Measurements from ENCODE around the gene GDPD3.

GDPD3 gene

DNA sequence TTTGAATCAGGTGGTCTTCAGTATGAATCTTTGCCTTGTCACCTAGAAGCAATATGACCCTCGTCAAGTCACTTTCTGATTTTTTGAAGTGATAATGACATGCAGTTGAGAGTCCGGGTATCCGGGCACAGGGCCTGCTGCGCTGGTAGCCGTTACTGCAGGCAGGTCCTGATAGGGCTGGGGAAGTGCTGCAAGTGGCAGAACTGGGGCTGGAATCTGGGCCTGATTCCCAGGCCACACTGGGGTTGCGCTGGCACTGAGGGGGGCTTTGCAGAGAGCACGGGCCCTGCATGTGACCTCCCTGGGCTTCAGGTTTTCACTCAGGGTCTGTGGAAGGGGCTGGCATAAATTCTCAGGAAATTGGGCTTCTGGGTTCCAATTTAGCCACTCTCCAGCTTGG, 34.6 kb downstream of the GDPD3 start:
- no peak for DNase-seq (ENCODE audit: low spot score)

DNA sequence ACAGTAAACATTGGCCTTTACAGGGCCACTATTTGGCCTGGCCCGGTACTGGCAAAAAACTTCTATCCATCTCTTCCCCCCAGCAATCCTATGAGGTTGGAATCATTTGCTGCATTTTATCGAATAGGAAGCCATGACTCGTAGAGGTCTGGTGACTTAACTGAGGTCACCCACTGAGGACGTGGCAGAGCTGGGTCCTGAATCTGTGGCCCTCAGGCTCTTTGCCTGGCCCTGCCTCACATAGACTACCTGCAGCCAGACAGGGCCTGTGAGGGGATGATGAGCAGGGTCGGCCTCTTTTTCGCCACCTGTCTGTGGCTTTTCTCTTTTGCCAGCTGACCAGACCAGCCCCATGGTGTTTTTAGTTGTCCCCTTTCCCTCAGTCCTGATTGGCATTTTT, 35.7 kb downstream of the GDPD3 start:
- peak; percentile 62 for DNase-seq (ENCODE audit: low spot score)

DNA sequence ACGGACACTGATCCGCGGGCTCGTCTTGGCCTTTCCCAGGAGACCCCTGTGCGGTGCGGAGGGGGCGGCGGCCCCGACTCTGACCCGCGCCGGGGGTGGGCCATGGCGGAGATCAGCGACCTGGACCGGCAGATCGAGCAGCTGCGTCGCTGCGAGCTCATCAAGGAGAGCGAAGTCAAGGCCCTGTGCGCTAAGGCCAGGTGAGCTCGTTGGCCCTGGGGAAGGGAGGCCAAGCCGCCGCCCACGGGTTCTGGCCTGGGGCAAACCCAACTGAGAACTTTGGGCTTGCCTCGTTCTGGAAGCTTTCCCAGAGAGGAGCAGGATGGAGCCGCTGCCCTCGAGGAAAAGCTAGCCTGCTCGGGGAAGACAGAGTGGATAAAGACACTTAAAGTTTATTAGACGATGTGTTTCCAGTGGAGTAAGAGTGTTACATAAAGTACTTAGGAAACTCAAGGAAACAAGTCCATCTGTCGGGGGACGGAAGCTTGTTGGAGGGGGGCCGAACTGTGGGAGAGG, 37.0 kb downstream of the GDPD3 start:
- no peak for DNase-seq (ENCODE audit: low spot score)

DNA sequence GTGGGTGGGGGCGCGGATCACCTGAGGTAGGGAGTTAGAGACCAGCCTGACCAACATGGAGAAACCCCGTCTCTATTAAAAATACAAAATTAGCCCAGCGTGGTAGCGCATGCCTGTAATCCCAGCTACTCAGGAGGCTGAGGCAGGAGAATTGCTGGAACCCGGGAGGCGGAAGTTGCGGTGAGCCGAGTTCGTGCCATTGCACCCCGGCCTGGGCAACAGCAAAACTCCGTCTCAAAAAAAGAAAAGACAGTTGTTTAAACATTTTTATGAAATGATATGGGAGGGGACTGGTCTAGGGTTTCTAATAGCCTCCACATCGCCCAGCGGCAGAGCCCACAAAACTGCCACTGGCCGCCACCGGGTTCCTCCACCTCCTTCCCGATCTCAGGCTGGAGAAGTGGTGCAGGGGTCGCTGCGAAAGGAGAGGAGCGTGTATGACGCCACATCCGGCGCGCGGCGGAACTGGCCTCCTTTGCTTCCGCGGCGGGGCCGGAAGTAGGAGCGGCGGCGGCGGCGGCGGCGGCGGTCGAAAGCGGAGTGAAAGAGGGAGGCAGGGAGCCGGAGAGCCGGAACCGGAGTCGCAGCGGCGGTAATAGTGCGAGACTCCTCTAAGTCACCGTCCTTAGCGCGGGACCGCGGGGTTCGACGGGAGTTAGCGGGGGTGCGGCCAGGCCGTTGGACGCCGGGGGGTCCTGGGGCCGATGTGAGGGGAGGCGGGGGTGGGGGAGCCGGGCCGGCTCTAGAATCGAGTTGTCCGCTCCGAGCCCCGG, 37.6 kb downstream of the GDPD3 start, which contains the start of gene PPP4C:
PPP4C (plus strand) TSS at position 492 of the 773 bp plus-strand sequence. CDS start 384 bp downstream, outside the sequence.
- DNase-seq (ENCODE audit: low spot score), result peak; percentile 92

DNA sequence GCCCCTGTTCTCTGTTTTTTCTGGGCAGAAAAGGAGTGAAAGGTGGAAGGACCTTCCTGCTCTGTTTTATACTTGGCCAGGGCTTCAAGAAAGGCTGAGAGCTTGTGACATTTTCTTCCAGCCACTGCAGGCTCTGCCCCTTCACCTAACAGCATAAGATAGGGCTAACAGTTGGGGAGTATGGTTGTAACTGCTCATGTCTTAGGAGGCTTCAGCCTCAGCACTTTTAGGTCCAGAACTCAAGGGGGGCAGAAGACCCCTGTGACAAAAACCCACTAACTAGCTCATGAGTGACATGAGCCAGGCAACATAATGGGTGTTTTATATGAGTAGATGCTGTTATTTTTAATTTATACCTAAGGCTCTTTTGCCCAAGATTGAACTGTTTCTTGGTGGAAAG, 42.8 kb downstream of the GDPD3 start:
- DNase-seq (ENCODE audit: low spot score), result no peak

DNA sequence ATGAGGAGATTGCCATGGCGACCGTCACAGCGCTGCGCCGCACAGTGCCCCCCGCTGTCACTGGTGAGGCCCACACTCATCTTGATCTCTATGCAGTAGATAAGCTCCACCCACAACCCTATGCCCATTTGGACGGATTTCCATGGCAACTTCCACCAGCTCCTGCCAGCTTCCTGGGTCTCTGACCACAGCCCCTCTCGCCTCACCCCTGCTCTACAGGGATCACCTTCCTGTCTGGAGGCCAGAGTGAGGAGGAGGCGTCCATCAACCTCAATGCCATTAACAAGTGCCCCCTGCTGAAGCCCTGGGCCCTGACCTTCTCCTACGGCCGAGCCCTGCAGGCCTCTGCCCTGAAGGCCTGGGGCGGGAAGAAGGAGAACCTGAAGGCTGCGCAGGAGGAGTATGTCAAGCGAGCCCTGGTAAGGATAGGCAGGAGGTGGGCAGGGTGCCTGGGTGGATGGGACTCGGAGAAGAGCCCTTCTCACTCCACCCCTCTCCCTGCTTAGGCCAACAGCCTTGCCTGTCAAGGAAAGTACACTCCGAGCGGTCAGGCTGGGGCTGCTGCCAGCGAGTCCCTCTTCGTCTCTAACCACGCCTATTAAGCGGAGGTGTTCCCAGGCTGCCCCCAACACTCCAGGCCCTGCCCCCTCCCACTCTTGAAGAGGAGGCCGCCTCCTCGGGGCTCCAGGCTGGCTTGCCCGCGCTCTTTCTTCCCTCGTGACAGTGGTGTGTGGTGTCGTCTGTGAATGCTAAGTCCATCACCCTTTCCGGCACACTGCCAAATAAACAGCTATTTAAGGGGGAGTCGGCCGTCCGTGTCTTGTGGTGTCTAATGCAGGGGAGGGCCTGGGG, 43.5 kb downstream of the GDPD3 start:
- DNase-seq (ENCODE audit: low spot score), result no peak

DNA sequence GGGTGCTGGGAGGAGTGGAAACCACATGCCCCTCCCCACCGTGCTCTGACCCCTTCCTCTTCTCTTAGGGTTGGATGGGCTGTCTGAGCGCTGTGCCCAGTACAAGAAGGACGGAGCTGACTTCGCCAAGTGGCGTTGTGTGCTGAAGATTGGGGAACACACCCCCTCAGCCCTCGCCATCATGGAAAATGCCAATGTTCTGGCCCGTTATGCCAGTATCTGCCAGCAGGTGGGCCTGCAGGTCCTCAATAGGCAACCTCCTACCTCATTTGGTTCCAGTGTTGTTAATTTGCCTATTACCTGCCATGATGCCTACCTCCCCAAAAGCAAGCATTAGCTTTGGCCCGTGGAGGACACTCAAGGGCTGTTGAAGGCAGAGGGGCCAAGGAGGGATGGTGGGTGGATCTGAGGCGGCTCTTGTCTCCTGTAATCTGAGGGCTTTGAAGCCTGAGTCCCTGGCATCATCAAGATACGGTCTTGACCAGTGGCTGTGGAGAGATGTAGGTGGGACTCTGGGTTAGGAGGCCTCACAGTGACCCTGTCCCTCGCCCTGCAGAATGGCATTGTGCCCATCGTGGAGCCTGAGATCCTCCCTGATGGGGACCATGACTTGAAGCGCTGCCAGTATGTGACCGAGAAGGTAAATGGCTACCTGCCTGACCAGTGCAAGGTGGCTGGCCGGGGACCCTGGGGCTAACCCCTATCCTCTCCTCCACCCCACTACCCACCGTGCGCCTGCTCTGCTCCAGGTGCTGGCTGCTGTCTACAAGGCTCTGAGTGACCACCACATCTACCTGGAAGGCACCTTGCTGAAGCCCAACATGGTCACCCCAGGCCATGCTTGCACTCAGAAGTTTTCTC, 44.4 kb downstream of the GDPD3 start:
- DNase-seq (ENCODE audit: low spot score), result no peak

DNA sequence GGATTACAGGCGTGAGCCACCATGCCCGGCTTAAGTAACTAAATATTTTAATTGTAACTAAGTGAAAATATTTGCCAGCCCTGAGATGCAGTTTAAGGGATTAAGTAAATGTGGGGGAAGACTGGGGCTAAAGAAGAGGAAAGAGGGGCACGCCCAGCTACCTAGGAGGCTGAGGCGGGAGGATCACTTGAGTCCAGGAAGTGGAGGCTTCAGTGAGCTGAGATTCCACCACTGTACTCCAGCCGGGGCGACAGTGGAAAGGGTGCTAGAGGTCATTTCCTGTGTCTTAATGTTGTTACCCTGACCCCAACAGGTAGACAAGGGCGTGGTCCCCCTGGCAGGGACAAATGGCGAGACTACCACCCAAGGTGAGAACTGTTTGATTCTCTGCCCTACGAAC, 45.0 kb downstream of the GDPD3 start:
- no peak for DNase-seq (ENCODE audit: low spot score)

DNA sequence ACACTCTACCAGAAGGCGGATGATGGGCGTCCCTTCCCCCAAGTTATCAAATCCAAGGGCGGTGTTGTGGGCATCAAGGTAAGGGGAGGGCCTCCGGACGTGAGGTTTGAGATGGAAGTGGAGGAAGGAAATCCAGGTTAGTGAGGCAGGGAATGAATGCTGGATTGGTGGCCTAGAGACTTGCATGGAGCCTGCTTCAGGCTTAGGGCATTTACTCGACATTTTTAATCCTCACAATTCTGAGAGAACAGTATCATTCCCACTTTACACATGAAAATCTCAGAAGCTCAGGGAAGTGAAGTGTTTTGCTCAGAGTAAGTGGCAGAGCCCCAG, 45.8 kb downstream of the GDPD3 start:
- no peak for DNase-seq (ENCODE audit: low spot score)

DNA sequence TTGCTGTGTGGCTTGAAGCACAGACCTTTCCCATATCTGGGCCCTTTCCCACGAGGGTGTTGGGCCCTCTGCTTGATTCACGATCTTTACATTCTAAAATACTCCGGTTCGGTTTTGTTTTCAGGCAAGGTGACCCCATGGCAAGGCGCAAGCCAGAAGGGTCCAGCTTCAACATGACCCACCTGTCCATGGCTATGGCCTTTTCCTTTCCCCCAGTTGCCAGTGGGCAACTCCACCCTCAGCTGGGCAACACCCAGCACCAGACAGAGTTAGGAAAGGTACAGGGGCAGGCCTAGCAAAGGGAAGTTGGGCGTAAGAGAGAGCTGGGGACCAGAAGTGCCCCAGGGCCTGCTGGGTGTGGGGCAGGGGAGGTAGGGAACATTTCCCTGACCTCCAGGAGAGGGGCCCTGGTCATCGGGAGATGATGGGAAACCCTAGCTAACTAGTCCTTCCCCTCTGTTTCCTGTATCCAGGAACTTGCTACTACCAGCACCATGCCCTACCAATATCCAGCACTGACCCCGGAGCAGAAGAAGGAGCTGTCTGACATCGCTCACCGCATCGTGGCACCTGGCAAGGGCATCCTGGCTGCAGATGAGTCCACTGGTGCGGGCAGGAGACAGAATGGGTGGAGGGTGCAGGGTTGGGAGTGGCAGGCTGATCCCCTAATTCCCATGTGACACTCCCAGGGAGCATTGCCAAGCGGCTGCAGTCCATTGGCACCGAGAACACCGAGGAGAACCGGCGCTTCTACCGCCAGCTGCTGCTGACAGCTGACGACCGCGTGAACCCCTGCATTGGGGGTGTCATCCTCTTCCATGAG, 46.4 kb downstream of the GDPD3 start:
- peak; percentile 23 for DNase-seq (ENCODE audit: low spot score)

DNA sequence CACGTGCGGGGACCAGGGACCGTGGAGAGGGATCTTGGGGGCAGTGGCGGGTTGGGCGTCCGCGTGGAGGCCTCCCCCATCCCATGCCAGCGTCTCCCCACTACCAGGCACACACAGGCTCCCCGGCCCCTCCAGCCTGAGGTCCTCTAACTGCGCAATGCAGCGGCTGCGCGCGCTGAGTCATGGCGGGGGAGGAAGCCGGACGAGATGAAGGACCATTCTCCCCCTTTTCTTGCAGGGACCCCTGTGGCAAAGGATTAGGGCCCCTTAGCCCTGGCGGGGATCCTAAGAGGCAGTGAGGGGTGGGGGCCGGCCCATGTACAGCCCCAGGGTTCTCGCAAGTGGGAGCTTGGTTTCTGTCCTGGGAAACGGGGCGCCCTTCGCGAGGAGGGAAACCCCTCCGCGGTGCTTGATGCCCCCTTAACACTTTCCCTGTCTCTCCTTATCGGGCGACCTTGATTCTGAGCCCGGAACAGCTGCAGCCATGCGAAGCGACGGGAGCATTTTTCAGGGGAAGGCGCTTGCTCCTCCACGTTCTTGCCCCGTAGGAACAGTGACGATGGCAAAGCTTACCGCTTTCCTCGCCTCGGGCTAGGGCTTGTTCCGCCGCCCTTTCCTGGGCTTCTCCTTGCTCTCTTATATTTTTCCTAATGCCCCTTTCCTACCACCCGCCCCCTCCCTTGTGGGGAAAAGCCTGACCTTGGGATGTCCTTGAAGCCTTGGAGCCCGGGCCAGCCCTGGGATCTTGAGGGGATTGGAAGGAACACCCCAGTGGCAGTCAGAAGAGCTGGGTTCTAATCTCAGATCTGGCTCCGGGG, 47.2 kb downstream of the GDPD3 start:
- DNase-seq (ENCODE audit: low spot score), result no peak

DNA sequence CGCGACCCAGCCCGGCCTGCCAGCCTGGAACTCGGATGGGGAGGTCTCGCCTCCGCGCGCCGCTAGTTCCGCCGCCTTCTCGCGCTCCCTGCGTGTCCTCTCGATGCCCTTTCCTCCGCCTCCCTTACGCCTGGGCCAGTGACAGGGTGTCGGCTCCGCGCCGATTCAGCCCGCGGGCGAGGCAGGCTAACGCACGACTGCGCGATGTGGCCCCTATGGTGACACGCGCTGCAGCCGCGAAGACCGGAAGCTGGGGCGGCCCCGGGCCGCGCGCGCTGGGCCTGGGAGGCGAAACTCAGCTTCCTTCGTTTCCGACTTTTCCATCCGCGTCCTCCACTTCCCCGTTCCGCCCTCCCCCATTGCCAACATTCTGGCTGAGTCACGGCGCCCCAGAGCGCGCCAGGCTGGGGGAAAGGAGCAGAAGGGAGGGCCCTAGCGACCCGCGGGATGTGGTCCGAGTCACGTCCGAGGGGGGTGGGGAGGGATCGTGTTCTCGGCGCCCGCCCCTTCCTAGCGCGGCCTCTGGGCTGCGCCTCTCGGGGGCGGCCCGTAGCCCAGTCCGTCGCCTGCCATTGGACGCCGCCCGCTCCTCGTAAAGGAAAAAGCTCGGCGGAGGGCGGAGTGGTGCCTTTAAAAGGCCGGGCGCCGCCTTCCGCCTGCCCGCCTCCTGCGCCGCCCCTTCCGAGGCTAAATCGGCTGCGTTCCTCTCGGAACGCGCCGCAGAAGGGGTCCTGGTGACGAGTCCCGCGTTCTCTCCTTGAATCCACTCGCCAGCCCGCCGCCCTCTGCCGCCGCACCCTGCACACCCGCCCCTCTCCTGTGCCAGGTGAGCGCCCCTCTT, 48.0 kb downstream of the GDPD3 start, which contains the start of gene ALDOA:
ALDOA (plus strand) TSS at position 659 of the 841 bp plus-strand sequence. CDS start 1,138 bp downstream, outside the sequence.
- DNase-seq (ENCODE audit: low spot score), result peak; percentile 99

DNA sequence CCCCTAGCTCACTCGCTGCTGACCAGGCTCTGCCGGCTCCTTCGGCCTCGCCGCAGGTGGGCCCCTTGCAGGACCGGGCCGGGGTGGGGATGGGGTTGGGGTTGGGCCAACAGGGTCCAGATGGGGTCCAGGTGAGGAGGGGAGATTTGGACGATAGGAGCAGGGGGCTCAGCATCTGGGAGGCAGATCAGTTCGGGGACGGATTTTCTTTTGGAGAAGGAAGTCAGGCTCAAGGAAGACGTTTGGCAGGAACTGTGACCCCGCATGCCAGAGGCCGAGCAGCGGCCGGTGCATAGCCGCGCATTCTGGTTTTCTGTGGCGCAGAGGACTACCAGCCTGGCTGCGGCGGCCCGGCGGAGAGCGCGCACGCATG, 48.6 kb downstream of the GDPD3 start:
- DNase-seq (ENCODE audit: low spot score), result no peak

DNA sequence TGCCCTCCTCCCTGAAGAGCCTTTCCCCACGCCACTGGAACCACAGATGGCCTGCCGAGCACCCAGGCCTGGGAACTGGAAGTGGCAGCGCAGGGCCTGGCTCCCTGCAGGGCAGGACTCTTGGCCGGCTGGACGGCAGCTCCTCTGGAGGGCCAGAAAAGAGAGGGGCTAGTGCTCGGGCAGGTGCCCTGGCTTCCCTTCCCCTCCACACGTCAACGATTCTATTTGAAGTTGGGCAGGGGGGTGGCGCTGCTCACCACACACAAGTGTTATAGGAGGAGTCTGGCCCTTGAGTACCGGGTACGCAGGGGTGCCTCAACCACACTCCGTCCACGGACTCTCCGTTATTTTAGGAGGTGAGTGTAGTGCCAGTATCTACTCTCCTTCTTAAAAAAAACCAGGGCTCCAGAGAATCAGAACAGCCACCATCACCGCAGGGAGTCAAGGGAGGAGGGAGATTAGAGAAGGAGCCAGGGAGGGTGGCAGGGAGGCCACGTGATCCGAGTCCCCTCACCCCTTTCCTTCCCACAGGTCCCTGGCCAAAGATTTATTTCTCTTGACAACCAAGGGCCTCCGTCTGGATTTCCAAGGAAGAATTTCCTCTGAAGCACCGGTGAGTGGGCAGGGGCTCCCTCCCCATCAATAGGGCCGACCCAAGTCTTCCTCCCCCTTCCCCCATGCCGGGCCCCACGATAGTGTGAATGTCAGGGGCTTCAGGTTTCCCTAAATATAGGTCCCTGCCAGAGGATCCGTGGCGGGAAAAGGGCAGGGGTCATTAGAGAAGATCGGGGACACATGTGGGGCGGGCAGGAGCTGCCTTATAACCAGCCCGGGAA, 49.2 kb downstream of the GDPD3 start:
- peak; percentile 71 for DNase-seq (ENCODE audit: low spot score)

DNA sequence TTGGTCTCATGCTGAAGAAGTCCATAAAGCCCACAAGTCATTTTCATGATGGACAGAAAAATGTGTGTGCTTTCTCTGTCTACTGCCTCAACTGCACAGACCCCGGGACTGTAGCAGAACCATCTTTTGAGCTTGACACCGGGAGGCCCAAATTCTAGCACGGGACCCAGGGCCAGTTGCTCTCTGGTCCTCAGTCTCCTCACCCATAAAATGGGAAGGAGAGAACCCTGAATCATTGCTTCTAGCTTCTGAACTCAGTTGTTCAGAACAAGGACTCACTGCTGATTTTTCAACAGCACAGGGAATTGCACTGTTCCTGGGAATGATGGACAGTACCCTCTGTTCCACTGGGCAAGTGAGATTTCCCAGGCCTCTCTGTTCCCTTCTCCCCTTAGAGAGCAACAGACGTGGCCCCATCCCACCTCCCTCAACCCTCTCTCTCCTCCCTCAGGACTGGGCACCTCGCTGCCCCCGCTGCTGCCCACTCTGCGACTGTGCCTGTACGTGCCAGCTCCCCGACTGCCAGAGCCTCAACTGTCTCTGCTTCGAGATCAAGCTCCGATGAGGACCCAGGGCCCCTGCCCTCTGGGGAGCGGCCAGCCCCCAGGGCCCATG, 50.0 kb downstream of the GDPD3 start:
- DNase-seq (ENCODE audit: low spot score), result no peak

DNA sequence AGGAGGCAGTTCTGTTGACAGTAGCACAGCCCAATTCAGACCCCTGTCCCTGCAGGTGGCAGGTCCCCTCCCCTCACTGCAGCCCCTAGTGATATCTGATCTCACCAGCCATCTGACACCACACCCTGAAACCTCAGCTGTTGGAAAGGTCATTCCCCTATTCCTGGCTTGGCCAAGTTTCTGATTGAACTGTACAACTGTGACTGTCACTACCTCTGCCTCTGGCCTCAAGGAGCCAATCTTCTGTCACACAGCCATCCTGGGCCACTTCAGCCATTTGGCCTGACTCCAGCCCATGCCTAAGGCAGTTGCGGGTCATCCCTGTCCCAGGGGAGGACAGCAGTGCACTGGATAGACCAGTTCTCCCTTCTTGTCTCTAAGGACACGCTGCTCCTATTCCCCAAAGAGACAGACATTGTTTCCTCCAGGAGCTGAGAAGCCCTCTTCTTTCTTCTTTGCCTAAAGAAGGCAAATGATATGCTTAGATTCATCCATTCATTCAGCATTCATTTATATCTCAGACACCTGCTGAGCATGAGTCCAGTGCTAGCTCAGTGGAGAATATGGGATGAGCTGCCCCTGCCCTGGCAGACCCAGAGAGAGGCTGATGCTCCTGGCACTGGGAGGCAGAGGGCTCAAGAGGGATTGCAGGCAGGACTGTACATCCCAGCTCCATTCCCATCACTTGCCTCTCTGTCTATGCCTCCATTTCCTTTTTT, 52.3 kb downstream of the GDPD3 start:
- no peak for DNase-seq (ENCODE audit: low spot score)

DNA sequence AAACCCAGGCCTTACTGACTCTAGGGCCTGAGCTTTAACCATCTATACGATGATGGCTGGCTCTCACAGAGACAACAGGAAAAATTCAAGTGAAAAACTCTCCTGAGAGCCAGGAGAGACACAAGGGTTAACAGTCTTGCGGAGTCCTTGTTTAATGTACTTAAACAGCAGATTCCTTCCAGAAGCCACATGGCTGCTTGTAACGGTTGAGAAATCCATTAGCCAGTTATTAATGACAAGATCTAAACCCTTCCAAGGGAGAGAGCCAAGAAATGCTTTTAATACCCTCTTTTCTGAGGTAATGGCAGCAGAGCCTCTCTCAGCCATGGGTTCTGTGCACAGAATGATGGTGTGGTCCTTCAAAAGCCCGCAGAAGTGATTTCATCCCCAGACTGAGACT, 53.0 kb downstream of the GDPD3 start:
- DNase-seq (ENCODE audit: low spot score), result no peak
